Measurements from ENCODE around the gene CTNND2.

DNA sequence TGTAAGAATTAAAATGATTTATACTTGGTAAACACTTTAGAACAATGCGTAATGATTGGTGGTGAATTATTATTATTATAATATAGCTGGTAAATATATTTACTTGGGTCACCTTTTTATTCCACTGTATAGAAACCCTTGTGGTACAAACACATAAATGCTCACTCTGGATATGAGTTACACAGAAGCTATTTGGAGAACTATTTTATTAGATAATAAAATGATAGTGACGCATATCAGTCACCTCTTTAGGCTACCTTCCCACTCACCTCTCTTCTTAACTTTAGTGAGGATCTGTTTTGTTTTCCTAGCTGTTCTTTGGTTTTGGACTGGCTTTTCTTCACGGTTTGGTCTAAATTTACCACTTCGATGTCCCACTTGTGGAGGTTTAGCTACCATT is 605.4 kb downstream of the CTNND2 start:
- TF ChIP-seq, protein P1, sequence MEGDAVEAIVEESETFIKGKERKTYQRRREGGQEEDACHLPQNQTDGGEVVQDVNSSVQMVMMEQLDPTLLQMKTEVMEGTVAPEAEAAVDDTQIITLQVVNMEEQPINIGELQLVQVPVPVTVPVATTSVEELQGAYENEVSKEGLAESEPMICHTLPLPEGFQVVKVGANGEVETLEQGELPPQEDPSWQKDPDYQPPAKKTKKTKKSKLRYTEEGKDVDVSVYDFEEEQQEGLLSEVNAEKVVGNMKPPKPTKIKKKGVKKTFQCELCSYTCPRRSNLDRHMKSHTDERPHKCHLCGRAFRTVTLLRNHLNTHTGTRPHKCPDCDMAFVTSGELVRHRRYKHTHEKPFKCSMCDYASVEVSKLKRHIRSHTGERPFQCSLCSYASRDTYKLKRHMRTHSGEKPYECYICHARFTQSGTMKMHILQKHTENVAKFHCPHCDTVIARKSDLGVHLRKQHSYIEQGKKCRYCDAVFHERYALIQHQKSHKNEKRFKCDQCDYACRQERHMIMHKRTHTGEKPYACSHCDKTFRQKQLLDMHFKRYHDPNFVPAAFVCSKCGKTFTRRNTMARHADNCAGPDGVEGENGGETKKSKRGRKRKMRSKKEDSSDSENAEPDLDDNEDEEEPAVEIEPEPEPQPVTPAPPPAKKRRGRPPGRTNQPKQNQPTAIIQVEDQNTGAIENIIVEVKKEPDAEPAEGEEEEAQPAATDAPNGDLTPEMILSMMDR (IDR thresholded peaks at IDR 0.05): no peak
- TF ChIP-seq POLR2A (IDR thresholded peaks at IDR 0.05): no peak
- TF ChIP-seq EP300 (IDR thresholded peaks at IDR 0.05): no peak
